NB4 (cell line): ENCODE results near the gene STC2.

ENCODE experiments used
- DNase-seq: peaks from one replicate; pipeline ENCODE4 v3.0.0; 2010; ENCODE audit warnings: low read depth
- H3K4me3 ChIP-seq: one replicate; pipeline ENCODE4 v1.5.1; 2011; ENCODE audit warnings: mild to moderate bottlenecking, low read depth, low read length, moderate library complexity
- CTCF ChIP-seq: IDR thresholded peaks from one replicate; pipeline ENCODE4 v1.5.1; 2012; ENCODE audit warnings: low read depth, low read length
- MYC ChIP-seq: IDR thresholded peaks from 2 replicates; pipeline ENCODE4 v1.6.1; 2011; ENCODE audit warnings: low read depth, low read length
- POLR2A ChIP-seq: IDR thresholded peaks from 2 replicates; pipeline ENCODE4 v1.6.1; 2011; ENCODE audit warnings: mild to moderate bottlenecking; ENCODE audit not compliant: insufficient read length; ENCODE audit errors: extremely low read depth
- TF ChIP-seq, protein P1 (sequence below): IDR thresholded peaks from 2 replicates; pipeline ENCODE4 v1.6.1; 2011; ENCODE audit warnings: low read depth, low read length

The STC2 gene

DNA sequence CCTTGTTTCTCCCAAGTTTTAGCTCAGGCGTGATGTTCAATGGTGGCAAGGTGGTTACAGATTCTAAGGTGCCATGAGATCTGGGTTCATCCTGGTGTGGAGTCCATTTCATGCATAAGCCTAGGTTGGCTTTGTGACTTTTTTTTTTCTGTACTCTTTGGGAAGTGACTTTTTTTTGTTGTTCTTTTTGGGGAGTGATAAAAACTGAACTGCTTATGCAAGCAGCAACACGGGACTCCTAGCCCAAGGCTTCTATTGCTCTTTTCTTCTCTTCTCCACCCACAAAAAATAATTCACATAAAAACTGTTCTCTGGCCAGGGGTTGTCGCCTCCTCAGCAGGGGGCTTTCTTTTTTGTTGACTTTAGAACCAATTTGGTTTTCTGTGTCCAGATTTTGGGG, 15.4 kb downstream of the STC2 start:
- no peak for TF ChIP-seq POLR2A
- TF ChIP-seq MYC = no peak
- no peak for TF ChIP-seq CTCF
- TF ChIP-seq, protein P1, sequence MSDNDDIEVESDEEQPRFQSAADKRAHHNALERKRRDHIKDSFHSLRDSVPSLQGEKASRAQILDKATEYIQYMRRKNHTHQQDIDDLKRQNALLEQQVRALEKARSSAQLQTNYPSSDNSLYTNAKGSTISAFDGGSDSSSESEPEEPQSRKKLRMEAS = no peak
- H3K4me3 ChIP-seq = no peak overlapping the region
- DNase-seq = no peak

GRCh38 chr5:173311818-173312585, 16.2 kb downstream of the STC2 start:
- no peak for DNase-seq
- TF ChIP-seq, protein P1 = no peak
- no peak for TF ChIP-seq CTCF
- no peak for TF ChIP-seq MYC
- no peak for TF ChIP-seq POLR2A
- H3K4me3 ChIP-seq = no peak overlapping the region

DNA sequence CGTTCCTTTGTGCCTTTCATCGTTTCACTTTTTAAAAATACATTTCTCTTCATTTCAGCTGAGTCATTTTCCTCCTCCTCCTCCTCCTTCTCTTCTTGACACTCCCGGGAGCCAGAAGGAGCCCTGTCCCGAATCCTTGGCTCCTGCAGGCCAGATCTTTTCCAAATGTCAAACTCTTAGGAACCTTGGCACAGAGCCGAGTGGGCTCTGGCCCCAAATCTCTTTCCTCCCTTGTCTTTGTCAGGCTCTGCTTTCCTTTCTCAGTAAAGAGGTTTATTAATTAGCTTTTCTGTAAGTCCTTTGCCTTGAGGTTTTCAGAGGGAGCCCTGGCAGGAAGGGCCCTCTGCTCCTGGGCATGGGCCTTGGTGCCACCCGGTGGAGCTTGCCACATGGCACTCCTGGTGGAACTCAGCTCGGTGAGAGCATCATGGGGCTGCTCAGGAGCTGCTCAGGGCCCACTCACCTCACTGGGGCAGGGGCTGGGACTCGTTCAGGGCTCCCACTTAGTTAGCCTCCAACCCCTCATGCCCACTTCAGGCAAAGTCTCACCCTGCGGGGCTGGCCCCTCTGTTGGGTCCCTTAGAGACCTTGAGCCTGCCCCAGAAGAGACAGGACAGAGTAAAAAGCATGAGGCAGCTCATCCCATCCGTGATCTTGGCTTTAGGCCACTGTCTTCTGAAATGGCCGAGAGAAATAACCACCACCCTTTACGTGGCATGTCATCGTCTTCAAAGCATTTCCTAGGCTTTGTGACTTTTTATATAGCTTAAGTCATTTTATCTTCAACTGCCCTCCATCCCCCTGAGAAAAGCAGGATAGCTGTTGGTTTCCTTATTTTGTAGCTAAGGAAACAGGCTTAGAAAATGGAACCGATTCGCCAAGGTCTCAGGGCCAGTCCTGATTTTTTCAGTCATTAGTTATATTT, 17.1 kb downstream of the STC2 start:
- no peak for DNase-seq
- H3K4me3 ChIP-seq = no peak overlapping the region
- TF ChIP-seq, protein P1 = no peak
- no peak for TF ChIP-seq POLR2A
- TF ChIP-seq CTCF = no peak
- no peak for TF ChIP-seq MYC

- DNase-seq = no peak
- no peak overlapping the region for H3K4me3 ChIP-seq
- TF ChIP-seq, protein P1 = no peak
- no peak for TF ChIP-seq CTCF
- no peak for TF ChIP-seq MYC
- TF ChIP-seq POLR2A = no peak
These were observed 17.9 kb downstream of the STC2 start for GRCh38 chr5:173310218-173310769.

DNA sequence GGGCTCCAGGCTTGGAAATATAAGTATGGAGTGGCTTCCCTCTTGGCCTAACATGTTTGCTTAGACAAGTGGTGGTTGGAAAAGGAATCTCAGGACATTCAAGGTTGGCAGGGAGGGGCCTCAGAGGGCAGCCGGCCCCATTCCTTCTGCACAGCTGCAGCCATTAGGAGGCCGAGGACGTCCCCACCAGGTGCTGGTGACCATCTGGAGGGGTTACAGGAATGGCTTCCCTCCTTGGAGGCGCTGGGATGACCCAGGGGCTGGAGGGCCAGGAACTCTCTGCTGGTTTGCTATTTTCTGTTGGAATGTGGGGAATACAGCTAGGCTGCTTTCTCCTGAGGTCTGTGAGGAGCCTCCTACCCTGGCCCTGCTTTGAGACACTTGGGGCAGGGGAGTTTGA, 18.5 kb downstream of the STC2 start:
- DNase-seq = no peak
- TF ChIP-seq, protein P1 = no peak
- TF ChIP-seq POLR2A (no peak), MYC (no peak), CTCF (no peak)
- H3K4me3 ChIP-seq = no peak overlapping the region
